Measurements from ENCODE around the gene LIN54. TPM values are rescaled to one million over a fixed set of nuclear protein-coding genes. Genes with fewer than 3 reads are reported as not detected.

Gene LIN54
- total and polyA plus RNA-seq, 9 of the 15 experiments (the other 6 are each of a cell fraction or from before 2014, with no cell fraction given) = 2.2 to 22.5 (median 15.8) TPM

DNA sequence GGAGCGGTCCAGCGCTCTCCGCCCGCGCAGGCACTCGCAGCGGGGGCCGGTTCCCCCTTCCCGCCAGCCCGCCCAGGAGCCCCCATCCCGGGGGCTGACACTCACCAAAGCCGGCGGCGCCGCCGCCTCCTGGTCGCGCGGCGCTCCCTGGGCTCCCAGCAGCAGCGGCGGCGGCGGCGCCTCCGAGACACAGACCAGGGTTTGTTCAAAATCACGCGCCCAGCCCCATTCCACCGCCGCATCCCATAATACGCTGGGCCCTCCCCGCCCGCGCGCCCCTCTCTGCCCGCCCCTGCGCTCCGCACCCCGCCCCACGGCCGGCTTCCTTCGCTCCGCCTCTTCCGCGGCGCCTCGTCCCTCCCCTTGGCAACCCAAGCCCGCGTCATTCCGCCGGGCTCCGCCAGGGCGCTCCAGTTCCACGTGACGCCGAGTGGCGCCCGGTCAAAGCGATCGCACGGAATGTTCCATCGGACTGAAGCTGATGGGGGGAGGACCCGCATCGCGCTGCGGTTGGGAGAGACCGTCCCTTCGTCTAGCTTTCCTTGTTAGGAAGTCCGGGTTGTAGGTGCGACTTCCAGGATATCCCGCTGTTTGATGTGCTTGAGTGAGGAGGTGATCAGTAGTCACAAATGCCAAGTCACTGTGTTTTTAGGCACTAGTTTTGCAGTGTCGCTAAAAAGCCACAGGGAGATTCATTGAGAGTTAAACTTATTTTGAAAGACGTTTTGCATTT is 2.2 kb upstream of the LIN54 start (continued):
- TF ChIP-seq FIP1L1 (IDR thresholded peaks at IDR 0.05; ENCODE audit: low read depth, low read length, poor library complexity, severe bottlenecking) = no peak
- TF ChIP-seq, protein P1, sequence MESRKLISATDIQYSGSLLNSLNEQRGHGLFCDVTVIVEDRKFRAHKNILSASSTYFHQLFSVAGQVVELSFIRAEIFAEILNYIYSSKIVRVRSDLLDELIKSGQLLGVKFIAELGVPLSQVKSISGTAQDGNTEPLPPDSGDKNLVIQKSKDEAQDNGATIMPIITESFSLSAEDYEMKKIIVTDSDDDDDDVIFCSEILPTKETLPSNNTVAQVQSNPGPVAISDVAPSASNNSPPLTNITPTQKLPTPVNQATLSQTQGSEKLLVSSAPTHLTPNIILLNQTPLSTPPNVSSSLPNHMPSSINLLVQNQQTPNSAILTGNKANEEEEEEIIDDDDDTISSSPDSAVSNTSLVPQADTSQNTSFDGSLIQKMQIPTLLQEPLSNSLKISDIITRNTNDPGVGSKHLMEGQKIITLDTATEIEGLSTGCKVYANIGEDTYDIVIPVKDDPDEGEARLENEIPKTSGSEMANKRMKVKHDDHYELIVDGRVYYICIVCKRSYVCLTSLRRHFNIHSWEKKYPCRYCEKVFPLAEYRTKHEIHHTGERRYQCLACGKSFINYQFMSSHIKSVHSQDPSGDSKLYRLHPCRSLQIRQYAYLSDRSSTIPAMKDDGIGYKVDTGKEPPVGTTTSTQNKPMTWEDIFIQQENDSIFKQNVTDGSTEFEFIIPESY (CRISPR knock-in tag; IDR thresholded peaks at IDR 0.05) = peak; percentile 38
- TF ChIP-seq ETV6 (IDR thresholded peaks at IDR 0.05; ENCODE audit: borderline replicate concordance in 1 of 2, low read depth in 2 of 2, low read length in 1 of 2) = peak; percentile 89 to 94; a peak in 3 of 4 replicates
- no peak for TF ChIP-seq ETV6 (CRISPR knock-in tag; IDR thresholded peaks at IDR 0.05; ENCODE audit: borderline replicate concordance)
- TF ChIP-seq, protein P2, sequence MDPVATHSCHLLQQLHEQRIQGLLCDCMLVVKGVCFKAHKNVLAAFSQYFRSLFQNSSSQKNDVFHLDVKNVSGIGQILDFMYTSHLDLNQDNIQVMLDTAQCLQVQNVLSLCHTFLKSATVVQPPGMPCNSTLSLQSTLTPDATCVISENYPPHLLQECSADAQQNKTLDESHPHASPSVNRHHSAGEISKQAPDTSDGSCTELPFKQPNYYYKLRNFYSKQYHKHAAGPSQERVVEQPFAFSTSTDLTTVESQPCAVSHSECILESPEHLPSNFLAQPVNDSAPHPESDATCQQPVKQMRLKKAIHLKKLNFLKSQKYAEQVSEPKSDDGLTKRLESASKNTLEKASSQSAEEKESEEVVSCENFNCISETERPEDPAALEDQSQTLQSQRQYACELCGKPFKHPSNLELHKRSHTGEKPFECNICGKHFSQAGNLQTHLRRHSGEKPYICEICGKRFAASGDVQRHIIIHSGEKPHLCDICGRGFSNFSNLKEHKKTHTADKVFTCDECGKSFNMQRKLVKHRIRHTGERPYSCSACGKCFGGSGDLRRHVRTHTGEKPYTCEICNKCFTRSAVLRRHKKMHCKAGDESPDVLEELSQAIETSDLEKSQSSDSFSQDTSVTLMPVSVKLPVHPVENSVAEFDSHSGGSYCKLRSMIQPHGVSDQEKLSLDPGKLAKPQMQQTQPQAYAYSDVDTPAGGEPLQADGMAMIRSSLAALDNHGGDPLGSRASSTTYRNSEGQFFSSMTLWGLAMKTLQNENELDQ (CRISPR knock-in tag; IDR thresholded peaks at IDR 0.05; ENCODE audit: borderline replicate concordance) = no peak
- no peak for TF ChIP-seq TCF7 (IDR thresholded peaks at IDR 0.05; ENCODE audit: borderline replicate concordance)
- TF ChIP-seq ZNF644 (tag; IDR thresholded peaks at IDR 0.05; ENCODE audit: low read depth) = no peak
- TF ChIP-seq NR3C1 (CRISPR knock-in tag; IDR thresholded peaks at IDR 0.05) = no peak
- TF ChIP-seq, protein P3, sequence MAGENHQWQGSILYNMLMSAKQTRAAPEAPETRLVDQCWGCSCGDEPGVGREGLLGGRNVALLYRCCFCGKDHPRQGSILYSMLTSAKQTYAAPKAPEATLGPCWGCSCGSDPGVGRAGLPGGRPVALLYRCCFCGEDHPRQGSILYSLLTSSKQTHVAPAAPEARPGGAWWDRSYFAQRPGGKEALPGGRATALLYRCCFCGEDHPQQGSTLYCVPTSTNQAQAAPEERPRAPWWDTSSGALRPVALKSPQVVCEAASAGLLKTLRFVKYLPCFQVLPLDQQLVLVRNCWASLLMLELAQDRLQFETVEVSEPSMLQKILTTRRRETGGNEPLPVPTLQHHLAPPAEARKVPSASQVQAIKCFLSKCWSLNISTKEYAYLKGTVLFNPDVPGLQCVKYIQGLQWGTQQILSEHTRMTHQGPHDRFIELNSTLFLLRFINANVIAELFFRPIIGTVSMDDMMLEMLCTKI (IDR thresholded peaks at IDR 0.05; ENCODE audit: partially characterized antibody) = no peak
- TF ChIP-seq, protein P4, sequence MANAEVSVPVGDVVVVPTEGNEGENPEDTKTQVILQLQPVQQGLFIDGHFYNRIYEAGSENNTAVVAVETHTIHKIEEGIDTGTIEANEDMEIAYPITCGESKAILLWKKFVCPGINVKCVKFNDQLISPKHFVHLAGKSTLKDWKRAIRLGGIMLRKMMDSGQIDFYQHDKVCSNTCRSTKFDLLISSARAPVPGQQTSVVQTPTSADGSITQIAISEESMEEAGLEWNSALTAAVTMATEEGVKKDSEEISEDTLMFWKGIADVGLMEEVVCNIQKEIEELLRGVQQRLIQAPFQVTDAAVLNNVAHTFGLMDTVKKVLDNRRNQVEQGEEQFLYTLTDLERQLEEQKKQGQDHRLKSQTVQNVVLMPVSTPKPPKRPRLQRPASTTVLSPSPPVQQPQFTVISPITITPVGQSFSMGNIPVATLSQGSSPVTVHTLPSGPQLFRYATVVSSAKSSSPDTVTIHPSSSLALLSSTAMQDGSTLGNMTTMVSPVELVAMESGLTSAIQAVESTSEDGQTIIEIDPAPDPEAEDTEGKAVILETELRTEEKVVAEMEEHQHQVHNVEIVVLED (CRISPR knock-in tag; IDR thresholded peaks at IDR 0.05) = peak; percentile 75
- no peak for TF ChIP-seq ZNF75A (CRISPR knock-in tag; IDR thresholded peaks at IDR 0.05)
- TF ChIP-seq NR2C1 (IDR thresholded peaks at IDR 0.05) = no peak
- TF ChIP-seq NR2C1 (tag; IDR thresholded peaks at IDR 0.05) = no peak
- 0 out of 2 replicates have a peak, but pooled peaks have one; percentile 46 for TF ChIP-seq SIN3B (IDR thresholded peaks at IDR 0.05; ENCODE audit: low read depth)
- no peak for TF ChIP-seq ZNF121 (CRISPR knock-in tag; conservative IDR thresholded peaks at IDR 0.05)
- TF ChIP-seq, protein P5, sequence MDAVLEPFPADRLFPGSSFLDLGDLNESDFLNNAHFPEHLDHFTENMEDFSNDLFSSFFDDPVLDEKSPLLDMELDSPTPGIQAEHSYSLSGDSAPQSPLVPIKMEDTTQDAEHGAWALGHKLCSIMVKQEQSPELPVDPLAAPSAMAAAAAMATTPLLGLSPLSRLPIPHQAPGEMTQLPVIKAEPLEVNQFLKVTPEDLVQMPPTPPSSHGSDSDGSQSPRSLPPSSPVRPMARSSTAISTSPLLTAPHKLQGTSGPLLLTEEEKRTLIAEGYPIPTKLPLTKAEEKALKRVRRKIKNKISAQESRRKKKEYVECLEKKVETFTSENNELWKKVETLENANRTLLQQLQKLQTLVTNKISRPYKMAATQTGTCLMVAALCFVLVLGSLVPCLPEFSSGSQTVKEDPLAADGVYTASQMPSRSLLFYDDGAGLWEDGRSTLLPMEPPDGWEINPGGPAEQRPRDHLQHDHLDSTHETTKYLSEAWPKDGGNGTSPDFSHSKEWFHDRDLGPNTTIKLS (IDR thresholded peaks at IDR 0.05; ENCODE audit: borderline replicate concordance, low read depth) = 0 out of 2 replicates have a peak, but pooled peaks have one; percentile 33
- TF ChIP-seq BCL6 (CRISPR knock-in tag; IDR thresholded peaks at IDR 0.05) = no peak
